Mammary microvascular endothelial cell (primary cell): ENCODE results near the gene MIEN1. TPM values are rescaled to one million over a fixed set of nuclear protein-coding genes. Genes with fewer than 3 reads are reported as not detected.

Experiments
- total RNA-seq: library from RNA; depleted of rRNA; stranded (reverse); fragments of >200 nt; gene quantifications from 2 replicates; pipeline ENCODE4 v1.2.3, GENCODE V29; 2015

Gene MIEN1
- total RNA-seq: 77.2 and 85.3 TPM in 2 replicates

GRCh38 chr17:39730095-39730921 lies at the start of gene MIEN1:
Gene MIEN1 (minus strand): TSS chr17:39730532. CDS start chr17:39730495, 37 bp downstream.

GRCh38 chr17:39737760-39738567 lies 7.6 kb upstream of the MIEN1 start, which contains the start of gene GRB7:
Gene GRB7 (plus strand): TSS chr17:39737938. CDS start chr17:39742302, 4,364 bp downstream.

GRCh38 chr17:39699818-39700147 lies 30.5 kb downstream of the MIEN1 start, which contains the start of gene ERBB2:
Gene ERBB2 (plus strand): TSS chr17:39700064. CDS start chr17:39700239, 175 bp downstream.

GRCh38 chr17:39687546-39688474 lies 42.5 kb downstream of the MIEN1 start, which contains the start of gene PGAP3:
Gene PGAP3 (minus strand): TSS chr17:39688057. CDS start chr17:39688014, 43 bp downstream.

Other genes with a start within 250 kb of the MIEN1 start
- gene NEUROD2, start 122.6 kb downstream of the MIEN1 start, total RNA-seq: not detected in 2 replicates
- not detected in 2 replicates for gene PPP1R1B, start 103.6 kb downstream of the MIEN1 start, total RNA-seq
- gene STARD3, start 93.4 kb downstream of the MIEN1 start, total RNA-seq: 25.6 and 34.7 TPM in 2 replicates
- 0.15 TPM in 1 of 2 replicates, not detected in the other for gene TCAP, start 65.2 kb downstream of the MIEN1 start, total RNA-seq
- 0.20 TPM in 1 of 2 replicates, not detected in the other for gene PNMT, start 62.1 kb downstream of the MIEN1 start, total RNA-seq
- gene PGAP3, start 42.5 kb downstream of the MIEN1 start, total RNA-seq: 3.0 and 3.1 TPM in 2 replicates
- 12.5 and 13.5 TPM in 2 replicates for gene ERBB2, start 30.5 kb downstream of the MIEN1 start, total RNA-seq
- 0.27 and 0.30 TPM in 2 replicates for gene GRB7, start 7.4 kb upstream of the MIEN1 start, total RNA-seq
- not detected in 2 replicates for gene IKZF3, start 133.8 kb upstream of the MIEN1 start, total RNA-seq
- gene ZPBP2, start 137.7 kb upstream of the MIEN1 start, total RNA-seq: not detected in 2 replicates
- 0.53 and 1.8 TPM in 2 replicates for gene GSDMB, start 188.1 kb upstream of the MIEN1 start, total RNA-seq
- 15.5 and 19.0 TPM in 2 replicates for gene ORMDL3, start 197.1 kb upstream of the MIEN1 start, total RNA-seq
- gene LRRC3C, start 197.2 kb upstream of the MIEN1 start, total RNA-seq: not detected in 2 replicates
- not detected in 2 replicates for gene GSDMA, start 232.5 kb upstream of the MIEN1 start, total RNA-seq